Thoracic aorta (tissue), 2 donors: ENCODE measurements around the gene UCN. TPM values are rescaled to one million over a fixed set of nuclear protein-coding genes. Genes with fewer than 3 reads are reported as not detected.

Experiments
- ATAC-seq: fragments of 150-250 bp; one replicate; pipeline ENCODE4 v1.8.0; 2017; ENCODE audit warnings: low read depth; ENCODE audit not compliant: insufficient number of reproducible peaks, low FRiP score
- DNase-seq: peaks from one replicate; pipeline ENCODE4 v3.0.0-alpha.2; 2020; ENCODE audit warnings: low spot score
- H3K27ac ChIP-seq, 2 donors: fragments of 200-600 bp; sonication (generic); 1 replicate in 1 of 2; 2 replicates in 1 of 2; pipeline ENCODE4 v1.5.1; 2016; ENCODE audit warnings: mild to moderate bottlenecking in 2 of 2, moderate library complexity in 2 of 2
- H3K27me3 ChIP-seq: fragments of 200-600 bp; sonication (generic); replicated peaks from 2 replicates; pipeline ENCODE4 v1.6.0; 2016; ENCODE audit warnings: mild to moderate bottlenecking; ENCODE audit not compliant: insufficient read depth
- H3K36me3 ChIP-seq: fragments of 200-600 bp; sonication (generic); one replicate; pipeline ENCODE4 v1.5.1; 2016
- H3K4me1 ChIP-seq, 2 donors: fragments of 200-600 bp; sonication (generic); 1 replicate in 1 of 2; 2 replicates in 1 of 2; pipeline versions ENCODE4 v1.5.1 to v1.6.0; 2016; ENCODE audit warnings: low read depth in 2 of 2, mild to moderate bottlenecking in 1 of 2; ENCODE audit not compliant: control insufficient read depth in 1 of 2
- H3K4me3 ChIP-seq: fragments of 200-600 bp; sonication (generic); 2 replicates; pipeline ENCODE4 v1.5.1; 2016; ENCODE audit warnings: mild to moderate bottlenecking
- H3K9me3 ChIP-seq: fragments of 200-600 bp; sonication (generic); 2 replicates; pipeline ENCODE4 v1.5.1; 2016
- CTCF ChIP-seq: fragments of 200-600 bp; sonication (generic); IDR thresholded peaks from one replicate; pipeline ENCODE4 v1.5.1; 2019; ENCODE audit warnings: antibody characterized with exemption
- total RNA-seq, 2 donors: library from RNA; depleted of rRNA; stranded (reverse); fragments of >200 nt; gene quantifications; one replicate each; pipeline versions ENCODE4 v1.1.0 to v1.2.3, GENCODE V29; 2016

UCN gene
- total RNA-seq, 2 donors from 2014 or later, result 1.8 TPM; not detected in 1

- DNase-seq (no peak), ATAC-seq (no peak)
- Histone ChIP-seq H3K4me3 (no peak overlapping the region), H3K27me3 (no peaks in the 10 kb centered on the region), H3K9me3 (no peaks in the 10 kb centered on the region), H3K4me1 (peaks cover 0 to 8% of the 10 kb centered on the region in 2 donors), H3K36me3 (no peaks in the 10 kb centered on the region), H3K27ac (no peak overlapping the region)
- no peak for TF ChIP-seq CTCF
Measured at GRCh38 chr2:27294928-27295327, 13.3 kb downstream of the UCN start.

GRCh38 chr2:27291865-27292264, 16.4 kb downstream of the UCN start:
- Histone ChIP-seq H3K27me3 (no peaks in the 10 kb centered on the region), H3K27ac (no peak overlapping the region), H3K9me3 (no peaks in the 10 kb centered on the region), H3K4me3 (no peak overlapping the region), H3K4me1 (peaks cover 0 to 8% of the 10 kb centered on the region in 2 donors), H3K36me3 (no peaks in the 10 kb centered on the region)
- ATAC-seq (no peak), DNase-seq (no peak)
- TF ChIP-seq CTCF, result no peak

- no peak for DNase-seq
- H3K4me3 ChIP-seq, result no peak overlapping the region
- no peak for TF ChIP-seq CTCF
Measured at GRCh38 chr2:27290549-27290948, 17.7 kb downstream of the UCN start.

GRCh38 chr2:27288610-27289009, 19.6 kb downstream of the UCN start:
- Histone ChIP-seq H3K36me3 (no peaks in the 10 kb centered on the region), H3K9me3 (no peaks in the 10 kb centered on the region), H3K4me3 (no peak overlapping the region), H3K27ac (no peak overlapping the region), H3K27me3 (no peaks in the 10 kb centered on the region), H3K4me1 (peaks cover 0 to 6% of the 10 kb centered on the region in 2 donors)
- DNase-seq (no peak), ATAC-seq (no peak)
- no peak for TF ChIP-seq CTCF

More at GRCh38 chr2:27290549-27290948, 17.7 kb downstream of the UCN start:
- ATAC-seq, result no peak
- Histone ChIP-seq H3K36me3 (no peaks in the 10 kb centered on the region), H3K27me3 (no peaks in the 10 kb centered on the region), H3K4me1 (peaks cover 0 to 8% of the 10 kb centered on the region in 2 donors), H3K9me3 (no peaks in the 10 kb centered on the region), H3K27ac (no peak overlapping the region)

- H3K27me3 ChIP-seq, result no peaks in the 10 kb centered on the region
- DNase-seq, result no peak
- no peaks in the 10 kb centered on the region for H3K36me3 ChIP-seq
- H3K4me1 ChIP-seq, result peaks cover 0 to 3% of the 10 kb centered on the region in 2 donors
- H3K4me3 ChIP-seq, result no peak overlapping the region
- no peaks in the 10 kb centered on the region for H3K9me3 ChIP-seq
- no peak for TF ChIP-seq CTCF
- ATAC-seq, result no peak
- no peak overlapping the region for H3K27ac ChIP-seq
Measured at GRCh38 chr2:27285481-27285880, 22.8 kb downstream of the UCN start.
